NT2/D1 (cell line): ENCODE results near the gene LRRC39.
"Not testable (repeated sequence)": the region's sequence is repeated elsewhere in the genome, so short reads cannot be mapped to it uniquely, and the experiment has no call there.

Experiments
- SUZ12 ChIP-seq: IDR thresholded peaks from 2 replicates; pipeline ENCODE4 v1.6.1; 2011; ENCODE audit not compliant: insufficient read length, insufficient read depth; ENCODE audit errors: extremely low read depth
- YY1 ChIP-seq: IDR thresholded peaks from 2 replicates; pipeline ENCODE4 v1.6.1; 2011; ENCODE audit not compliant: insufficient read length, insufficient read depth

DNA sequence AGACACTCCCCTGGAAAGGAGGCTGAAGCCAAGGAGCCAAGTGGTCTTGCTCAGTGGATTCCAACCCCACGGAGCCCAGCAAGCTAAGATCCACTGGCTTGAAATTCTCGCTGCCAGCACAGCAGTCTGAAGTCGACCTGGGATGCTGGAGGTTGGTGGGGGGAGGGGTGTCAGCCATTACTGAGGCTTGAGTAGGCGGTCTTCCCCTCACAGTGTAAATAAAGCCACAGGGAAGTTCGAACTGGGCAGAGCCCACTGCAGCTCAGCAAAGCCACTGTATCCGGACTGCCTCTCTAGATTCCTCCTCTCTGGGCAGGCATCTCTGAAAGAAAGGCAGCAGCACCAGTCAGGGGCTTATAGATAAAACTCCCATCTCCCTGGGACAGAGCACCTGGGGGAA lies 22.0 kb upstream of the LRRC39 start:
- not testable (repeated sequence) for TF ChIP-seq SUZ12
- peak; percentile 32 for TF ChIP-seq YY1
